Fibroblast of peridontal ligament (primary cell): ENCODE measurements around the gene FOXRED1.
A peak's percentile ranks its signal among the peaks of the same experiment; 100 is the strongest.

ENCODE experiments used
- DNase-seq: peaks from one replicate; pipeline ENCODE4 v3.0.0-alpha.2; 2010; ENCODE audit errors: extremely low read depth

The FOXRED1 gene

DNA sequence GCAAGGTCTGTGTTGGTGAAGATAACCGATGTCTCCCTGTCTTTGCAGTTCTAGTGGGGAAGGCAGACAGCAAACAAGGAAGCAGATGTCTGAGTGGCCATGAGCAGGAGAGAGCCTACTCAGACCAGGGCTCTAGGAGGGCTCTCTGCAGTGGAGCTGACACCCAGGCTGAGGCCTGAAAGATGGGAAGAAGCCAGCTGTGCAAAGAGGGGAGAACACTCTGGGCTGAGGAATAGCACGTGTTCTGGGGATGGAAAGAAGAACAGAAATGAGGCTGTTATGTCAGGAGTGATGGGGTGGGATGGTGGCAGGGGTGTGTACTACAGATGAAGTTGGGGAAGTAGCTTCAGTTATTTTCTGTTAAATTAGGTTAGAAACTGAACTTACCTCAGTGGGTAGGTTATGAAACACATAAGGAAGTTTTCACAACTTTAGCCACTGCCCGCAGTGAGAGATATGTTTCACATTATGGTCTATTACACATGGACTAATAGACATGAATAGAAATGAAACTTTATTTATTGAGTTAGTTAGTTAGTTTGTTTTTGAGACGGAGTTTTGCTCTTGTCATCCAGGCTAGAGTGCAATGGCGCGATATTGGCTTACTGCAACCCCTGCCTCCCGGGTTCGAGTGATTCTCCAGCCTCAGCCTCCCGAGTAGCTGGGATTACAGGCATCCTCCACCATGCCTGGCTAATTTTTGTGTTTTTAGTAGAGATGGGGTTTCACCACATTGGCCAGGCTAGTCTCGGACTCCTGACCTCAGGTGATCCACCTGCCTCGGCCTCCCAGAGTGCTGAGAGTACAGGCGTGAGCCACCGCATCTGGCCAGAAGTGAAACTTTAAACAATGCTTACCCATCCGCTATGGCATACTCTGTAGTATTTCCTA is 42.7 kb downstream of the FOXRED1 start:
- DNase-seq = no peak

DNA sequence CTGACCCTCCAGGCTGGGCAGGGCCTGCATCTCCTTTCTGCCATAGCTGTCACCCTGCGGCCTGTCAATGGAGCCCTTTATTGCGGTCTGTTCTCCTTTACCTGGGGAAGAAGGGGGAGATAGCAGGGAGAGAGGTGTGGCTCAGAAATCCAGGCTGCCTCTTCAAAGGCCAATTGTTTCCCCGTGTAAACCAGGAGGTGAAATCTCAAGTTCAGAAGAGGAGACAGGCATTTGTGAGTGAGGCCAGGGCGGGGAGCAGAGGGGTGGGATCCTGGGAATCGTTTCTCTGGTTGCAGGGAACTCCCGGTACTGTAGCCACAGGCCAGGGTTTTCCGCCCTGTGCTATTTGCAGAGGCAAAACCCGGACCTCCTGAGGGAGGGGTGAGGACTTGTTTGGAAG is 44.0 kb downstream of the FOXRED1 start:
- DNase-seq = no peak

DNA sequence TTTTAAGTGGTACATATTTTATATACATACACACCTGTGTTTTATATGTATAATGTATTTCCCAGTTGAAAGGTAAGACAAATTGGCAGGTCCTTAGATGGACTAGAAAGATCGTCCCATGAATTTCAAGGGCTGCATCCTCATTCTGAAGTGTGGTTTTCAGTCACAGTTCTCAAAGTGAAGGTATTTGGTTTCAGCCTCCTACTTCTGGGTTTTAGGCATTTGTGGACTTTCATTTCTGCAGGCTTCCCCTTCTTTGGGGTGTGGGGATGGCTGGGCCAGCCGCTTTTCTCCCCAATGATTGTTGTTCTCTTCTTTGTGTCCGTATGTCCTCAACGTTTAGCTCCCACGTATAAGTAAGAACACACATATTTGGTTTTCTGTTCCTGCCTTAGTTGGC is 44.9 kb downstream of the FOXRED1 start:
- no peak for DNase-seq

DNA sequence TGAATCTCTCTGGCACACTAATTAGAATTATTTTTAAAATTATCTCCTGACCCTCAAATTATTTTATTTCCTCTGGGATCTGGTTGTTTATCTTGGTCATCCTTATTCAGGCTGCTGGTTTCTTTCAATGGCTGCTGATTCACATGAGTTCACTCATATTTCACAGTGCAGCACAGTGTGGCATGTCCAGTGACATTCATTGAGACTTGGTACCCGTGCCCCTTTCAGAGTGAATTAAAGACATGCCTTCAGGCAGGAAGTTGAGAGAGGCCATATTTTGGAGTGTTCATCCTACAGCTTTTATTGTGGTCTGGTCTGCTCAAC is 48.4 kb downstream of the FOXRED1 start:
- no peak for DNase-seq

DNA sequence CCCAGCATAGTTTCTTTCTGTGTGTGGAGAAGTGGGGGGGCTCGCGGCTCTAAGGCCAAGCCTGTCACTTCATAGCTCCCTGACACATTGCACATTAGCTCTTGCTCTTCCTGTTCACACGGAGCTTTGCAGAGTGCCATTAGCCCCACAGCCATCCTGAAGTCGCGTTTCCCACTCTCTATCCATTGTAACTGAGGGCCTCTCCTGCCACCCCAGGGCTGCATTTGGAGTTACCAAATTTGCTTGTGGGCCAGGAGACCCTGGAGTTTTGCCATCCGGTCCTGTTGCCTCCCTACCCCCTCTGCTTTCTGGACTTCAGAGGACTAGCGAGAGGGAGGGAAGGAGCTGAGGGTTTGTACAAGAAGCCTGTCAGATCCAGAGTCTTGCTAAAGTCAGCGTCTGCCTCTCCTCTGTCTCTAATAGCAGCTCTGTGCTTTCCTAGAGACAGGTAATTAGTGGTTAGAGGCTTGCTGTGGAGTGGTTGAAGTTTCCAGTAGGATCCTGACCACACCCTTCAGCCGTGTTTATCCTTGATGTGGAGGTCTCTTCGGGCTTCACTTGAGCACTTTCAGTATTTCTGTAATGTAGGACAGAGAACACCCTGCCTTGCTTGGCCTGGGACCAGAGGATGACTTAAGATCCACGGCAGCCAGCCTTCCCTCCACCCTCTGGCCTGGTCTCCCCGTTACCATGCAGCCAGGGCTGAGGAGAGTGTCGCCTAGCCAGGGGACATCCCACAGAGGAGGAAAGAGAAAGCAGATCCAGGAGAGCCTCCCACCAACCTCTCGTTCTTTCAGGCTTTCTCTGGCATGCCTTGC is 49.0 kb downstream of the FOXRED1 start:
- peak; percentile 87 for DNase-seq

DNA sequence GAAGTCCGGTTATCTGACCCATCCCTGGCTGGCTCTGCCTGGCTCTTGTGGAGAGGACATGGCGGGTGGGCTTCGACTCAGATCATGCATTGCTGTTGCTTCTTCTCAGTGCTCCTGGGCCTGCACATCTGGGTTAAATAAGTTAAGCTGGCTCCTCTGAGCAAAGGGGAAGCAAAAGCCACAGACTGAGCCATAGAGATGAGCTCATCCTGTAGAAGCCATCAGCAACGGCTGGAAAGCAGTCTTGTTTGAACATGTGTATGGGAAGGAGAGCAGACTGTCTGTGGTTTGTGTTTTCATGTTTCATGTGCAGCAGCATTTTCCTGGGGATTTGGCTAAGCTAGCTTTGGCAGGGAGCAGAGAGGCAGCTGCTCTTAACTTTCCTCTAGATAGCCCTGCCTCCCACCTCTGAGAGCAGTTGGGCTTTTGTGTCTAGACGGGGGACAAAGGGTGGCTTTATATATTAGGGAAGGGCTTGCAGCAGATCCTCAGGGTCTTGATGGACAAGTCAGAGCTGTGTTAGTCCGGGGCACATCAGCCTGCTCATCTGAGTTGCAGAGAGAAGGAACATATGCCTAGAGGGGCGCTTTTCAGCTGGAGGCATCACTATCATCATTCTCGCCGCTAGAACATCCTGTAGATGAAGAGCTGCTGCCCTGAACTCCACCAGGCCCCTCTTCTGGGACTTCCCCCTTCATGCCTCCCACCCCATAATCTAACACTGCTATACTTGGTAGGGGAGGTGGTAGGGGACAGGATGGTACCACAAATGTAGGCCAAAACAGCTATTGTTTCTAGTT is 49.8 kb downstream of the FOXRED1 start:
- DNase-seq = peak; percentile 98

DNA sequence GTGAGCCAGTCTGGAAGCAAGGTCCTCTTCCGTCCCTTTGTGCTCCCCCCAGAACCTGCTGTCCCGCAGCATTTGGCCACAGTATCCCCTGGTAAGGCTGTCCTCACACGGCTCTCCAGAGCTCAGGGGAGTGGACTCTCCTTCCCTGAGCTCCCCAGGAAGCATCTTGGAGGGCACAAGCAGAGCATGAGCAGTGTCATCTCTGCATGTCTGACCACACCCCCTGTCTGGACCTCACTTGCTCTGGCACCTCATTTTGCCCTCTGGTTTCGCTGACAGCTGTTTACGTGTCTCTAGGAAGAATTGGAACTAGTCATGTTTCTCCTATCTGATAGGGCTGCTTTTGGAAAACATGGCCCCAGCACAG is 50.4 kb downstream of the FOXRED1 start:
- no peak for DNase-seq

DNA sequence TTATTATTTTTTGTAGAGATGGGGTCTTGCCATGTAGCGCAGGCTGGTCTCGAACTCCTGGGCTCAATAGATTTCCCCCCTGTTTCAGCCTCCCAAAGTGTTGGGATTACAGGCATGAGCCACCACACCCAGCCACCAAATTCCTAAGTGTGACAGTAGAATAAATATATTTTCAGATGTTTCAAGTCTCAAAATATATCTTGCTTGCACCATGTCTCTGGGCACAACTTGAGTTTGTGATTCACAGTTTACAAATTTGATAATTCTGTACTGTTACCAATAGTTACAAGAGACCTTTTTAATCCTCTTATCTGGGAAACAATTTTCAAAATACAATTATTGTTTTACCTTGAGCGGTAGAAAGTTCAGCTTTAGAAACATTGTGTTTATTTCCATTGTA is 54.0 kb downstream of the FOXRED1 start:
- DNase-seq = no peak

DNA sequence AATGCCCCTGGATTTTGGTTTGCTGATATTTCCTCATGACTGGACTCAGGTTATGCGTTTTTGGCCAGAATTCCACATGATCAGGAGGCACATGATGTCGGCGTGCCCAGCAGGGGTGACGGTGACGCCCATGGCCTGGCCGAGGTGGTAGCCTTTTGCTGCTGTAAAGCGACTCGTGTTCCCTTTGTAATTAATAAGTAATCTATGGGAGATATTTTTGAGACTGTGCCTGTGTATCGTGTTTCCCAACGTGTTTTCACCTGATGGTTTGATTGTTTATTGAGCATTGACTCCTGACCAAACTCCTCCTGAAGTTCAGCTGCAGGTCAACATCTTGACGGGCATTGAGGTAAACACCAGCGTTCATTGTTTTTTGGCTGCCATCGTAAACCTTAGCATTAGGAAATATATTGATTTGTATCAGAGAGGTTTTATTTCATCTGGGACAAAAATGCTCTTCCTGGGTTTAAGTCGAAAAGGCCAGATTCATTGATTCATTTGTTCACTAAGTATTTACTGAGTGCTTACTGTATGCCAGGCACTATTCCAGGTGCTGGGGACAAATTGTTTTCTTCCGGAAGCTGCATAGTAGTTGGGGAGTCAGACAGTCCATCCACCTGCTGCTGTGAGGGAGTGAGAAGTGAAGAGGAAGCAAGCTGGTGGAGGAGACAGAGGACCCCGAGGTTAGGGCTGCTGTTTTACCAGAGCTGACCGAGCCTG is 58.5 kb downstream of the FOXRED1 start:
- no peak for DNase-seq
